OCI-LY3 (cell line): Measurements from ENCODE around the gene POLD2.

Source experiments
- CTCF ChIP-seq: fragments of 200-600, 300-600 bp; sonication (generic); IDR thresholded peaks from 2 replicates; pipeline ENCODE4 v1.5.1; 2014; ENCODE audit warnings: antibody characterized with exemption, low read length, low read depth
- EZH2phosphoT487 ChIP-seq: fragments of 200-600 bp; shearing (Covaris generic); IDR thresholded peaks from 2 replicates; pipeline ENCODE4 v1.6.1; 2018; ENCODE audit warnings: antibody characterized with exemption, mixed run types, low read depth

GRCh38 chr7:44065431-44066110 is 57.8 kb downstream of the POLD2 start, which contains the start of gene PGAM2:
- TF ChIP-seq CTCF (no peak), EZH2phosphoT487 (no peak)
